Activated CD4-positive, alpha-beta T cell treated with anti-CD3 and anti-CD28 coated beads, Interleukin-2, Interleukin-4, amounts not matched to agents 100 ng/mL and 50 ng/mL, durations not matched to agents 16 hours and 8 hours (primary cell): ENCODE data around the gene PLCB1.

Experiments
- DNase-seq: peaks from one replicate; pipeline ENCODE4 v3.0.0-alpha.2; 2020; ENCODE audit warnings: low spot score

The PLCB1 gene

GRCh38 chr20:8895472-8895871 is 763.4 kb downstream of the PLCB1 start:
- no peak for DNase-seq

DNA sequence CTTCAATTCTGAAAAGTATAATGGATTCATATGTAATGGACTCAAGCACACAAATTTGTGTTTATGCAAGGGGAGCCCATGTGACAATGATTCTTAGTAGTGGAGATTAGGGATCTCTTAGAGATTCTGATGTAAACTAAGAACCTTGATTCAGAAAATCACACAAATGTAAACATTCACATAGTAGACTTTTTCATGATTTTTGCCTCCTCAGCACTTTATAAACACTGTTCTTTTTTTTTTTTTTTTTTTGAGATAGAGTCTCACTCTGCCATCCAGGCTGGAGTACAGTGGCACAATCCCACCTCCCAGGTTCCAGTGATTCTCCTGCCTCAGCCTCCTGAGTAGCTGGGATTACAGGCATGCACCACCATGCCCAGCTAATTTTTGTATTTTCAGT is 766.8 kb downstream of the PLCB1 start:
- no peak for DNase-seq

- DNase-seq: no peak
Measured at GRCh38 chr20:8901237-8902025, 769.4 kb downstream of the PLCB1 start.

- no peak for DNase-seq
Measured at GRCh38 chr20:8903655-8904605, 771.9 kb downstream of the PLCB1 start.

DNA sequence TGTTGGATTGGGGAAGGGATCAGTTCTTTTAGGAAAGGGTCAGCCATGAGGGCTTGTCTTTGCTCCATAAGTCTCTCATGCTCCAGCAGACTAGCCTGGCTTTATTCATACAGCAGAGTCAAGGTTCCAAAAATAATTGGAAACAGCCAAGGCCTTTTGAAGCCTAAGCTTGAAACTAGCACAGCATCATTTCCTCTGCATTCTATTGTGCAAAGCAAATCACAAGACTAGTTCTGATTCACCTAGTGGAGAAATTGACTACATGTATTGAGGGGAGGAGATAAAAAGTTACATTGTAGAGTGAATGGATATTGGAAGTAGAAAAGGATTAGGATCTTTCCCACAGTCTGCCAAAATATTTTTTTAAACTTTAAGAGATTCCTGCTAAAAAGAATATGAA is 777.5 kb downstream of the PLCB1 start:
- DNase-seq: no peak

- no peak for DNase-seq
Measured at GRCh38 chr20:8912096-8912495, 780.0 kb downstream of the PLCB1 start.

GRCh38 chr20:8912731-8913130 is 780.7 kb downstream of the PLCB1 start:
- DNase-seq: no peak

- DNase-seq: no peak
Measured at GRCh38 chr20:8913456-8913855, 781.4 kb downstream of the PLCB1 start.

- DNase-seq: no peak
Measured at GRCh38 chr20:8914421-8914820, 782.4 kb downstream of the PLCB1 start.

GRCh38 chr20:8917084-8917483 is 785.0 kb downstream of the PLCB1 start:
- DNase-seq: no peak

GRCh38 chr20:8918145-8918544 is 786.1 kb downstream of the PLCB1 start:
- DNase-seq: no peak

DNA sequence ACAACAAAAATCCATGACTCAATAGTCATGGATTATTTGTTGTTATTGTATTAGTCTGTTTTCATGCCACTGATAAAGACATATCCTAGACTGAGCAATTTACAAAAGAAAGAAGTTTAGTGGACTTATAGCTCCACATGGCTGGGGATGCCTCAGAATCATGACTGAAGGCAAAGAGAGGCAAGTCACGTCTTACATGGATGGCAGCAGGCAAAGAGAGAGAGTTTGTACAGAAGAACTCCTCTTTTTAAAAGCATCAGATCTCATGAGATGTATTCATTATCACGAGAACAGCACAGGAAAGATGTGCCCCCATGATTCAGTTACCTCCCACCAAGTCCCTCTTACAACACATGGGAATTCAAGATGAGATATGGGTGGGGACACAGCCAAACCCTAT is 792.5 kb downstream of the PLCB1 start:
- no peak for DNase-seq

GRCh38 chr20:8930726-8931125 is 798.7 kb downstream of the PLCB1 start:
- no peak for DNase-seq

DNA sequence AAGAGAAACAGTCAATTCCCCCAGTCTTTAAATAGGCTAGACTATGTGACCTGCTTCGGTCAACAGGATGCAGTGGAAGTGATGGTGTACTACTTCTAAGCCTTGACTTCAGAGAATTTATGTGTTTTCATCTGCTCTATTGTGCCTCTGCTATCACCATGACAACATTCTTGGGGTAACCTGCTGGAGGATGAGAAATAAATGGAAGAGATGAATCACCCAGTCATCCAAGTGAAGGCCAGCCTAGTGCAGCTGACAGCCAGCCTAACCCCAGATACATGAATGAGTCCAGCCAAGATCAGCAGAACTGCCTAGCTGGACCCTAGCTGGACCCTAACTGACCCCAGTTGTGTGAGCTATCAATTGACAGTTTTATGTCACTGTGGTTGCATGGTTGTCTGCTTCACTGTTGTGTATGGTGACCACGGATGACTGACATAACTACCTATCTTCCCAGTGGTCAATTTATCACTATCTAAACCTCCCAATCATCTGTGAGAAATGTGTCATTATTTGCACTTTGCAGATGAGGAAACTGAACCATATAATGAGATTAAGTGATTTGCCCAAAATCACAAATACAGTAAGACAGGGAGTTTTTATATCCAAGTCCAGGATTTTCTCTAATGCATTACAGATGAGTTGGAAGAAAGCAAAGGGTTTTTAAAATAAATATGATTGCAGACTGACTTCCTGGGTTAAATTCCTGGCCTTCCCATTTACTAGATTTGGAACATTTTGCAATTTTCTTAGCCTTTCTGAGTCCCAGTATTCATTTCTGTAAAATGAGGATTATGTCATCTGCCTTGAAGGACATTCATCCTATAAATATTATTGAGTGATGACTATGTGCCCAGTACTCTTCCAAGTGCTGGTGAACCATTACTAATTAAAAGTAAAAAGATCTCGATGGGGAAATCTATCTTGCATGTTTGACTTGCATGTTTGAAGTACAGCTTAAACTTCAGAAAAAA is 800.4 kb downstream of the PLCB1 start:
- DNase-seq: no peak

- DNase-seq: no peak
Measured at GRCh38 chr20:8933381-8933807, 801.3 kb downstream of the PLCB1 start.

DNA sequence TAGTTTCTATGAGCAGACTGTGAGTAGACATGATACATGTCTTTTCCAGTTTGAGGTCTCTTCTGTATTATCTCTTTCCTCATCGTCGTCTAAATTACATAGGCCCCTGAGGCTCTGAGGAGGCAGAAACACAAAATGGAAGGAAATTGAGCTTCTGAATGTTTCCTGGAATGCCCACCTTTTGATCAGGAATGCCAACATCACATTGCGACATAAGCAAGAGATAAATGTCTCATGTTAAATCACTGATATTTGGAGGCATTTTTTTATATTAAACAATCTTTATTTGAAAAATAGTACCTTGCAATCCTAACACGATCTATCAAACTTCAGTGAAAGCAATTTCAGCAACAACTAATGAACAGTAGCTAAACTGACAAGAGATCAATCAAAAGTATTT is 802.3 kb downstream of the PLCB1 start:
- DNase-seq: no peak
